D721Med (cell line): ENCODE measurements around the gene CHD2.
A peak's percentile ranks its signal among the peaks of the same experiment; 100 is the strongest.

Source experiments
- DNase-seq: peaks from one replicate; pipeline ENCODE4 v3.0.0; 2011; ENCODE audit warnings: low spot score; ENCODE audit not compliant: insufficient read length
- FAIRE-seq: peaks from 2 replicates; lab custom pipeline; 2011; peaks lifted over from hg19 to GRCh38; lab: Jason Lieb, UNC
- TF ChIP-seq, protein P1 (sequence below): IDR thresholded peaks from 2 replicates; pipeline ENCODE4 v1.5.1; 2012; ENCODE audit warnings: mild to moderate bottlenecking, control low read depth; ENCODE audit not compliant: insufficient read depth; ENCODE audit errors: missing control alignments

Gene CHD2

DNA sequence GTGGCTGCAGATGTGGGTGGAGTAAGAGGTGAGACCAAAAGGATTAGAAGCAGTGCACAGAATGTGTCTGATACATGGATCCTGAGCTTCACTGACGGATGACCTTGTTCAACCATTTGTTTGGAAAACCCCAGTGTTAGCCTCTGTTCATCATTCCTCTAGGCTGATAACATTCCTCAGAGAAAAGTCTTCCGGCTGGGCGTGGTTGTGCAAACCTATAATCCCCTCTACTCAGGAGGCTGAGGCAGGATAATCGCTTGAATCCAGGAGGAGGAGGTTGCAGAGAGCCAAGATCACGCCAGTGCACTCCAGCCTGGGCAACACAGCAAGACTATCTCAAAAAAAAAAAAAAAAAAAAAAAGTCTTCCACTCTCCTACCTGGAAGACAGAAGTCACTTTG is 23.1 kb upstream of the CHD2 start:
- FAIRE-seq (no peak), DNase-seq (no peak)
- TF ChIP-seq, protein P1, sequence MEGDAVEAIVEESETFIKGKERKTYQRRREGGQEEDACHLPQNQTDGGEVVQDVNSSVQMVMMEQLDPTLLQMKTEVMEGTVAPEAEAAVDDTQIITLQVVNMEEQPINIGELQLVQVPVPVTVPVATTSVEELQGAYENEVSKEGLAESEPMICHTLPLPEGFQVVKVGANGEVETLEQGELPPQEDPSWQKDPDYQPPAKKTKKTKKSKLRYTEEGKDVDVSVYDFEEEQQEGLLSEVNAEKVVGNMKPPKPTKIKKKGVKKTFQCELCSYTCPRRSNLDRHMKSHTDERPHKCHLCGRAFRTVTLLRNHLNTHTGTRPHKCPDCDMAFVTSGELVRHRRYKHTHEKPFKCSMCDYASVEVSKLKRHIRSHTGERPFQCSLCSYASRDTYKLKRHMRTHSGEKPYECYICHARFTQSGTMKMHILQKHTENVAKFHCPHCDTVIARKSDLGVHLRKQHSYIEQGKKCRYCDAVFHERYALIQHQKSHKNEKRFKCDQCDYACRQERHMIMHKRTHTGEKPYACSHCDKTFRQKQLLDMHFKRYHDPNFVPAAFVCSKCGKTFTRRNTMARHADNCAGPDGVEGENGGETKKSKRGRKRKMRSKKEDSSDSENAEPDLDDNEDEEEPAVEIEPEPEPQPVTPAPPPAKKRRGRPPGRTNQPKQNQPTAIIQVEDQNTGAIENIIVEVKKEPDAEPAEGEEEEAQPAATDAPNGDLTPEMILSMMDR: no peak

DNA sequence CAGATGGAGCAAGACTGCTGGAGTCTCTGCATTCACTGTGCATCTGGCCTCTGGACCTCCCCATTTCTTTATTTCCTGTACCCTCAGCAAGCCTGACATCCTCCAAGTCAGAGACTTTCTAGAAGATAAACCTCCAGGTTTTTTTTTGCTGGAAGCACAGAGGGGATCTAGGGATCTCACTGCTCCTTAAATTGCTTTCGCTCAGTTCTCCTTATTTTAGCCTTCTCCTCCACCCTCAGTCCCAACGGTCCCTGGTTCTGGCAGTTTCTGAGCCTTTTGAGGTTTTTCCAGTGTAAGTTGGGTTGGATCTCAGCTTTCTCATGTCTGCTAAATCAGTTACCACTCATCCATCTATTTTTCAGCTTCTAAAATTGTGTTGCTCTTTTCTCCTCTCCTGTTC is 22.7 kb upstream of the CHD2 start:
- no peak for FAIRE-seq

DNA sequence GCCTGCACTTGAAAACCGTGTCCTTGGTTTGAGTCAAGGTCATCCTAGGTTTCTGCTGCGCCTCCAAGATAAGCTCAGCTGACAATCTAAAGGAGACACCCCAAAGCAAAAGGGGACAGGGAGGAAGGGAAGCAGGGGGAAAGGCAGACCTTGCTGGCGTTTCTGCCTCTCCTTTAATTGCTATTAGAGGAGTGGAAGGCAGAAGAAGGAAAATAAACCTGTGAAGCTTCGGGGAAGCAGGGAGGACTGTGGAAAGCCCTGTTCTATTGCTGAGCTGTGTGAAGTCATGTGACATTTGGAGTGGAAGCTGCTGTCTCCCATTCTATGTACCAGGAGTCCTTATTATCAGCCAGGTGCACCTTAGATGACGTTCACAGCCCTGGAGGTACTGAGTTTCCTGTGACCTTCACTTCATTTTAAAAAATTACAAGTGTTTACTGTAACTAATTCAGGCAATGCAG is 21.5 kb upstream of the CHD2 start:
- DNase-seq: no peak
- no peak for FAIRE-seq
- TF ChIP-seq, protein P1: no peak

More for the DNA sequence above, 22.7 kb upstream of the CHD2 start:
- TF ChIP-seq, protein P1: no peak
- no peak for DNase-seq

DNA sequence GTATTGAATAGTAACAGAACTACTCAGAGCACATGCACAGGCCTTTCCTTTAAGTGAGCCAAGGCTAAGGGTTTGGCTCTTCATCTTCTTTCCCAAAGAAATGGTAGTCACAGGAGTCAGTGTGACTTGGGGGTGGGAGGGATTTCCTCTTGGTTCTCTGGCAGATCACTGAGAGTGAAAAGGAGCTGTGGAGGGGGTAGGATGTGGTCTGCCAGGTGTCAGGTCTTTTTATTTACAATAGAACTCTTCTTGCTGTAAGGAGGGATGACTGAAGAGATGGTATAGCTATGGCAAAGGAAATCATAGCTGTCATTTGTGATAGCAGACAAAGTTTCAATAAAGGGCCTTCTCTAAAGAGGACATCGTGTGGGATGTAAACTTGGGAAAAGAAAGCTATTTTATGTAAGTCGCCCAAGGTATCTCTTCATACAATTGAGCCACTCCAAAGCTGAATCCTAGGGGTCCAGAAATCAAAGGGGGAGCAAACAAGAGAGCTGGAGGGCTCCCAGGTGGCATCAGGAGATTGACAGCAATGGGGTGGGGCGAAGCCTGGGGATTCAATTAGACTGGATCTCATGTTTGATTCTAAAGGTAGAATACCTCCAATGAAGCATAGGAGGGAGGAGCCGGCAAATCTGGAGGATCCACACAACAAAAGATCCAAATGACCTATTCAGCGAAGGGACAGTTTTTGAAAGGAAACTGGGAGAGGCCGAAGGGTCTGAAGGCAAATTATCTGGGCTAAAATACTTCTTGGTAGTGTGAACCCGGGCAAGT is 20.0 kb upstream of the CHD2 start:
- TF ChIP-seq, protein P1: no peak
- FAIRE-seq: no peak
- DNase-seq: no peak

DNA sequence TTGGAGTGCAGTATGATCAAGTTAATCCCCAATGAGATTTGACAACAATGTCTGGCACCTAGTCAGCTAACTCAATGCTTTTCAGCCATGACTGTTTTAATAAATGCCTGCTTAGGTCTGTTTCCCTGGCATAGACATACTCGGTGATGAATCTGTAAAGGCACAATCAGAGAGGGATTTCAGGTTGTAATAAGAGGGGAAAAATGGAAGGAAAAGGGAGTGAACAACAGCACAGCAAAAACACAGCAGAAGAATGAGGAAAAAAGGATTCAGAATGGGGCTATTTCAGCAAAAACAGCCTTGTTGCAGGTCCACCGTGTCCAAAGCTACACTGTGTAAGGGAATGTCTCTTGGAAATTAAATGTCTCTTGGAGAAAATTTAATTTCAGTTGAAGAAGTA is 19.3 kb upstream of the CHD2 start:
- peak; percentile 94 for FAIRE-seq

DNA sequence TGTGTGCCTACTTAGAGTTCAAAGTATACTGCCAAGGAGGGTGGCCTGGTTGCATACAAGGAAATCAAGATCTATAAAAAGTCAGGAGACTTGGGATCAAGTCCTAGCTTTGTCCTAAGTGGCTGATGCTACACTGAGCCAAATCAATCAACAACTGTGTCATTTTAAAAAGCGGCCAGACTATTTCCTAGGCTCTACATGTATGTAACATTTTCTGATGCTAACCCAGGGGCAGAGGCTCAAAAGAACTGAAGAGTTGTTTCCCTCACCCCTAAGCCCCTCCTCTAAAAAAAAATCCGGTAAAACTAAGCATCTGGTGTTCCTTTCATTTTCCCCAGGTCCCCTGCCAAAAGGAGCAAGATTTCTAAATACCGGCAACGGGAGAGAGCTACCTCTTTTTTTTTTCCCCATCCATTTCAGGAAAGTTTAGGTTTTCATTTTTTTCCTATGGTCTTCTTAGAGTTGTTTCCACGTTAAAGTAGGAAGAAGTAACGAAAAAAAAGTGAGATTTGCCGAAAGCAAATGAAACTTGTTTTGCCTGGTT is 18.8 kb upstream of the CHD2 start:
- no peak for DNase-seq
- no peak for FAIRE-seq

More for the DNA sequence above, 19.3 kb upstream of the CHD2 start:
- TF ChIP-seq, protein P1: no peak
- no peak for DNase-seq

More for the DNA sequence above, 18.8 kb upstream of the CHD2 start:
- TF ChIP-seq, protein P1: no peak
